Measurements from ENCODE around the gene GUCD1.

Gene GUCD1

DNA sequence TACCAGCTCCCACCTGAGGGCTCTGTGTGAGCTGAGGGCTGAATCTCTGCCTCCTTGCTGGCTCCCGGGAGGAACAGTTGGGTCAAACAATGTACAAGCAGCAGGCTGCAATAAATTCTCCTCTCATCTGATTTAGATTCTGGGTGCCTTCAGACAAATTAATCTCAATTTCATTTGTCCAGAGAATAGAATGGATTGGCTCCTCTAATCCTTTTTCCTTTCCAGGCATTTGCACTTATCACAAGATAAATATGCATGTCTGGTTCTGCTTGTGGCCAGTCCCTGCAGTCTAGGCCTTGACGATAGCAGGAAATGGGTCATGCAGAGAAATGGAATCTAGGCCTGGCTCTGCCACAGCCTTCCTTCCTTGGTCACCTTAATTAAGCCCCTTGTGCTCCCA, 31.1 kb downstream of the GUCD1 start:
- no peak for DNase-seq

DNA sequence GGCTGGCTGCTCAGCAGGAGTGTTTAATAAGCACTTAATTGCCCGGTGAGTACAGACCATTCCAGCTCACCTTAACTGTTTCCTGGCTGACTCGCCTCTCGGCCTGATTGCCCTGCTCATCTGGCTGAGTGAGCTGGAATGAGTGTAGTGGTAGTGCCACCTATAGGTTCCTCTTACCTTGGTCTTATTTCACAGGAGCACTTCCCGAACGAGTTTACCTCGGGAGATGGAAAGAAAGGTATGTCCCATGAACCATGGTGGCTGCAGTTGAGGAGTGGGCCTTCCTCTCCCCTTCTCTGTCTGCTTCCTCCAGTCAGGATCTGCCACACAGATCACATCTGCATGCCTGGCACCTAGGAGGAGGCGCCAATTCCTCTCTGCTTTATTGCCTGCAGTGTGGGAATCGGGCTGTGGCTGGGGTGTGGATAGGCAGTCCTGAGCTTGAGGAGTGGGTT, 33.1 kb downstream of the GUCD1 start:
- no peak for DNase-seq

DNA sequence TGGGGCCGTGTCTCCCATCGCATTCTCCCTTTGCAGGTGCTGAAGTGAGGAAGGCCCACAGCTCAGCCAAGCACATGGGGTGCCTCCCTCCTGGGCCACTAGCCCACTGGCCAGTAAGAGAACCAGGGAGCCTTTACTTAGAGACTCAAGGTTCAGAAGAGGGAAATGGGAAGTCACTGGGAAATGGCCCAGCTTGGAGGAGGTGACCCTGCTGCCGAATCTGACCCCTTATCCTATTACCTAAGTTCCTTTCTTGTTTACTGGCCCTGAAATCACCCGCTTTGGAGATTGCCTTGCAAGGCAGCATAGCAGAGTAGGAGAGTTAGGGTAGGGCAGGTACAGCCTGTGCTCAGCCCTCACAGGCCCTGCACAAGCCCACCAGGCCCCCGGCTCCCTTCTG, 35.4 kb downstream of the GUCD1 start:
- no peak for DNase-seq

DNA sequence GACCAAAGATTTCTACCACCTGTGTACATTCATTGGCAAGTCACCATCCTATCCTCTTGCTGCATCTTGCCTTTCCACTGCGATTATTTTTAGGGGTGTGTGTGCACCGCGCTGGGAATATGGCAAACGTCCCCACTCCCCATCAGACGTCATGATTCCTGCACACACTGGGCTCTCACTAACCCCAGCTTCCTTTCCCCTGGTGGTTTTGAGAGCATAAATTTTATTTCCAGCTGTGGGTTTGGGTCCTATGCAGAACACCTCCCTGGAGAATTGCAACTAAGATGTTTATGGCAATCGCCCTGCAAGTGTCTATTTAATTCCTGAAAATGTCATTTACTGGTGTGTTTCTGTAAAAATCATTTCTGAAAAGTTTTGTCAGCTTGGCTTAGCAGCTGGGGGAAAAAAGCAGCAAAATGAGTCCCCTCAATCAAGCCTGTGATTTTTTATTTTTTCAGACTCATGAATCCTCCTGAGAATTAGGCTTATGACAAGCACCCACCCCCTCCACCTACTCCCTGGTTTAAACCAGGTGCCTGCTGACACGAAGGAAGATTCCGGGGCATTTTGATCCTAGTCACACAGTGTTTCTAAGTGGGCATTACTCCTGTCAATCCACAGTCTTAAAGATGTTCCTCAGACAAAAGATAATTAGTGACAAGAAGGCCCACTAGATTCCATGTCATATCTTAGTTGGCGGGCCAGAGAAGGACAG, 36.0 kb downstream of the GUCD1 start:
- no peak for DNase-seq

DNA sequence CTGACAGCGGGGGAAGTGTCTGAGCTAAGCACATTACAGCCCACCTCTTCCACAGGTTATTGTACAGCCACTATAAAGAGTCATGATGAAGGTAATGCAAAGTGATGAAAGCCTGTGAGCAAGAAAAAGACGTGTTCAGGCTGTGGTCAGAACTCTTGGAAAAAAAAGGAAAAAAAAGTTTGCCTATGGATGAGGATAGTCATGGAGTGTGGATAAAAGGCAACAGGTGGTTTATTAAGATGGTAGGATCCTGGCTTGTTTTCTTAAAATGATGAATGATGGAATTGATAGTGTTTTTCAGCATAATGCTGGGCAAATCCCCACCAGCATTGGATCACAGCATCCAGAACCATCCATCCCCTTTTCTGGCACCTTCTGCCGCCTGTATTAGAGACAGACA, 36.7 kb downstream of the GUCD1 start:
- no peak for DNase-seq

DNA sequence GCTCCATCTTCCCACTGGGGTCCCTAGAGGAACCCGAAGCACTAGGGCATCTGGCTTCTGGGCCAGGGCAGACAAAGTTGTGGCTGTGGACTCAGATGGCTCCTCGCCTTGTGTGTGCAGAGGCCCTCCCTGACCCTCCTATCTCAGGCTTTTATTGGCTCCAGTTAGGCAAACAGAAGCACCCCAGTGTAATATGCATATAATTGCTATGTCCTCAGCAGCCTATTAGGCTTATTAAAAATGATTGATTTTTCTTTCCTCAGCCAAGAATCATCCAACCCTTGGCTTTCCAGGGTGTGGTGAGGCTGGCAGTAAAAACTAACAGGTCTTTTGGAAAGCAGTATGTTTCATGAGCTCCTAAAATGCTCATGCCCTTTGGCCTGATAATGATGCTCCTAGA, 37.5 kb downstream of the GUCD1 start:
- no peak for DNase-seq

DNA sequence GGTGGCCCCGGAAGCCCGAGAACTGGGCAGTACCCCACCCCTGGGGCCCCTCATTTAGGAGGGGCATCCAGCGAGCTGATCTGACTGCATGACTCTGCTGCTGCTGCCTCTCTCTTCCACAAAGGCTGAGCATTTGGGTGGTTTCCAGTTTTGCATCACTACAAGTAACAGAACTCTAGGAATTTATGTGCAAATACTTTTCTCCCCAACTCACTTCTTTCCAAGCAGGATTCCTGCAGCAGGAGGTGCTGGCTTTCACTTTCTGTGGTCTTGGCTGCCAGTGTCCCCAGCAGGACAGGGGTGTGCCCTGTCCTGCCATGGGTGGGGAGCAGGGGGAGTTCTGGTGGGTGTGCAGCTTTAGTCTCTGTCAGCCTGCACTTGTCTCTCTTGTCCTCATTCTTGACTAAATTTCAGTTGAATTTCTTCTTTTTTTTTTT, 38.6 kb downstream of the GUCD1 start:
- DNase-seq, result peak; percentile 67

DNA sequence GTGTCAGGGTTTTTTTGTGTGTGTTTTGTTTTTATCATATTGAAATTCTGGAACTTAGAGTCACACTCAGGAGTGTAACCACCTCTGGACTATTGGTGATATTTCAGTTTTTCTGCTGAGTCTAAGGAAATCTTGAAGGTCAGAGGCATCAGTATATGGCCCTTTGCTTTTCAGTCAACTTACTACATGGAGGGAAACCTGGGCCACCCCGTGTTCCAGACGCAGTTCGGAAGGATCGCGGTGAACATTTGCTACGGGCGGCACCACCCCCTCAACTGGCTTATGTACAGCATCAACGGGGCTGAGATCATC, 40.0 kb downstream of the GUCD1 start:
- no peak for DNase-seq

DNA sequence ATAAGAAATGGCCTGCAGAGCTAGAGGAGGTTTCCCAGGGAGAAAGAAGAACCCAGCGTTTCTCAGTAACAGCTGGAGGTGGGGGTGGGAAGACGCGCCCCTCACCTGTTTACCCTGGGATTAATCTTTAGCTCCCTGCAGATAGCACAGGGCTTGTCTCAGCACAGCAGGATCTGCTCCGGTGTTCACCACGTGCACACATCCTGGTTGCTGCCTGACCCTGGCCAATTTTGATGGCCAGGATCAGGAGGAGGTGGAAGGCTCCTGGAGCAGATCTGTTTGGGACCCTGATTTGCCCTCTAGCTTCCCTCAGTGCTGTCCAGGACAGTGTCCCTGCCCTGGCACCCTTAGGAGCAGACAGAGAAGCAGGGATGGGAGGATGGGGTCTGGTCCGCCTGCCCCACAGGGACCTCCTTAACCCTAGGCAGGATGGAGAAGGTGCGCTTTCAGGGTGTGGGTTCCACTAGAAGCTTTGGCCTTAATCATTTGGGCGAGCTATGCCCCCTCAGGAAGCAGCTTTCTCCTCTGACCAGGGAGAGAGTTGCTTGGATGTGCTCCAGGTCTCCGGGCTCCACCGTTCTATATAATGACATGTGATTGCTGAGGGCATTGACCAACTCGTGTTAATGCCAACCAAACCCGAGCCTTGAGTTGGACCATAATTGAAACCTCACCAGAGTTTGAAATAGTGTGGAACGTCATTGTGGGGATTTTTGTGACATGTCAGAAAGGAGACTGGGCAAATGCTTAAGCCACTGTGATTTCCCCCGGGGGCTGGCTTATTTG, 40.5 kb downstream of the GUCD1 start:
- DNase-seq, result no peak

DNA sequence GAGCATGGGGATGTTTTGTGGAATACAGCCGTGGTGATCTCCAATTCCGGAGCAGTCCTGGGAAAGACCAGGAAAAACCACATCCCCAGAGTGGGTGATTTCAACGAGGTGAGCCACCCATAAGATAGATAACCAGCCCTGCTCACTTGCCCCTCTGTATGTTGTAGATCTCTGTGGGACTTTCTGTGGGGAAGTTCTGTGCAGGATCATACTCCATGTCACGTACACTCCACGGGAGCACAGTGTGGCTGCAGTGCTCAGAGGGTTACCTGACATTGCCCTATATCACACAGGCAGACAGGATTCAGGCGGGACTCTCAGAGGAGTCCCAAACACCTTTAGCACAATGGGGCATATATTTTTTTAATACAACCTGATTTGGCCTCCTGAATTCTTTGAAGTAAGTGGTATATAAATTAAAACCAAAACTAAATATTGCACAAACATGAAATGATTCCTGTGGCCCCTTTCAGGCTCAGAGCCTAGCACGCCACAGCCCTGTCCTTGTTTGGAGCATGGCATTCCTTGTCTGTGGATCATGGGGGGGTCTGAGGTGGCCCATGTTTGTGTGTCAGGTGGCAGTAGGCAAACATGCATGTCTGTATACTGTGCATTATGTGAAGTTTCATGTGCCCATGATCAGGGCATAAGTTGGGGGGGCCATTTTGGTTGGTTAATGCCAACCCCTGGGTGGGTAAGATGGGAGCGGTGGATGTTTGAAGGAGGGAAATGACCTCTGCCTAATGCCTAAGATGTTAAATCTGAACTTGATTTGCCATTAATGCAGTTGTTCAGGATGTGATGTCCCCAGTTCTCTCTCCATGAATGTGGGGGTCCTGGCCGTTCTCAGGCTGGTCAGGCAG, 41.3 kb downstream of the GUCD1 start:
- no peak for DNase-seq

DNA sequence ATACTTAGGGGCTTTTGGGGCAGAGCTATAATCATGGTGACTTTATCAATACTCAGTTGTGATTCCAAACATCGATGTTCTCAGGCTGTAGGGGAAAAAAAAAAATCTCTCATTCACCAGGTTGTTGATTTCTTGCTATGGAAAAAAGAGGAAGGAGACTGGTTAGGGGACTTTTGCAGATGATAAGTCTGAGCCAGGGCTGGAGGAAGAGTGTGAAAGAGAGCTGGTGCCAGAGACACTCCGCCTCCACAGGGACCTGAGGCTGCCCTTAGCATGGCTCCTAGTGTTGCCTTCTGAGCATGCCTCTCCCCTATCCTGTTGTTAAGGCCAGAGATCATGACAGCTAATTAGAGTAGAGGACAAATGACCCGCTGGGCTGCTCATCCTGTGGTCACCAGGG, 42.9 kb downstream of the GUCD1 start:
- no peak for DNase-seq

DNA sequence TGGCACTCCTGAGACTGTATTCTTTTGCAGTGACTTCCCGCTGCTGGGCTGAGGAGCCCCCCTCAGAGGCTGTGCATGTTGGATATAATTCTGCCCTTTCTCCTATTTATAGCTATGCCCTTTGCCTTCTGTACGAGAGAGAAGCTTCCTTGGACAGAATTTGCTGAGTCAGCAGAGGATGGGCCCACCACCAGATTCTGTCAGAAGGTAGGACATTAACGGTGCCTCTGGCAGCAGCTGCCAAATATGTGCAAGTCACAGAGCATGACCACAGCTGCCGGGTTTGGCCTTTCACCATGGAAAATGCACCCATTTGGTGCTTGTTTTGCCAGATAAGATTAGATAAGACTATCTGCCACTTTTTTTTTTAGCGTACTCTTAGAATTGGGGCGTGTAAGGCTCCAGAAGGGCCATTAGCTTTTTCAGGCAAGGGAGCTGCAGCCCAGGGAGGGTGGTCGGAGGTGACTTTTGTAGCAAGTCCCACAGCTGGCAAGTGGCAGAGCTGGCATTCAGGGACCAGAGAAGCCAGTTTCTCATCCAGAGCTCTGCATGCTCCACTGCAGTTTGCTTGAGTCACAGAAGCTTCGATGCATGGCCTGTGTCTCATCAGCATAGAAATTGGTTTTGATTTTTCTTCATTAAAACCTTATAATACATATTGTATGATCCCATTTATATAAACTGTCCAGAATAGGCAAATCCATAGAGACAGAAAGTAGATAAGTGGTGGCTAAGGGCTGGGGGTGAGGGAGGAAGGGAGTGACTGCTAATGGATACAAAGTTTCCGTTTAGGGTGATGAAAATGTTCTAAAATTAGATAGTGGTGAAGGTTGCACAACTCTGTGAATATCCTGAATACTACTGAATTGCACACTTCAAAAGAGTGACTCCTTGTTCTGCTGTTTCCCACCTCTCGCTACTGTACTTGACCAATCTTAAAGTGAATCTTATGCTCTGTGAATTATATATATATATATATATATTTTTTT, 44.0 kb downstream of the GUCD1 start:
- DNase-seq, result no peak

DNA sequence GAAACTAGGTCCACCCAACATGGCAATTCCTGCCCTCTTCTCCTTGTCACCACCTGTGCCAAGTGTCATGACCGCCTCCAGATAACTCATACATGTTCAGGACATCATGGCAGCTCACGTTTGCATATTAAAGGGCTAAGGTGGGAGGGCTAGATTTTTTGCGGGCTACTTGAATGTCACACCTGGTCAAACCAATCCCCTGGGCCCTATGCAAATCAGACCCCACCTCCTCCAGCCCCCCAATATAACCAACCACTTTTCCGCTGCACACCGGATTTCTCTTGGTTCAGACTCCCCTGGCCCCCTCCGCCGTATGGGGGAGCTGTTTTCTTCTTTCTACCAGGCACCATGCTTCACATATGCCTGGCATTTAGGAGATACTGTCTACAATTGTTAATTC, 47.2 kb downstream of the GUCD1 start:
- no peak for DNase-seq

DNA sequence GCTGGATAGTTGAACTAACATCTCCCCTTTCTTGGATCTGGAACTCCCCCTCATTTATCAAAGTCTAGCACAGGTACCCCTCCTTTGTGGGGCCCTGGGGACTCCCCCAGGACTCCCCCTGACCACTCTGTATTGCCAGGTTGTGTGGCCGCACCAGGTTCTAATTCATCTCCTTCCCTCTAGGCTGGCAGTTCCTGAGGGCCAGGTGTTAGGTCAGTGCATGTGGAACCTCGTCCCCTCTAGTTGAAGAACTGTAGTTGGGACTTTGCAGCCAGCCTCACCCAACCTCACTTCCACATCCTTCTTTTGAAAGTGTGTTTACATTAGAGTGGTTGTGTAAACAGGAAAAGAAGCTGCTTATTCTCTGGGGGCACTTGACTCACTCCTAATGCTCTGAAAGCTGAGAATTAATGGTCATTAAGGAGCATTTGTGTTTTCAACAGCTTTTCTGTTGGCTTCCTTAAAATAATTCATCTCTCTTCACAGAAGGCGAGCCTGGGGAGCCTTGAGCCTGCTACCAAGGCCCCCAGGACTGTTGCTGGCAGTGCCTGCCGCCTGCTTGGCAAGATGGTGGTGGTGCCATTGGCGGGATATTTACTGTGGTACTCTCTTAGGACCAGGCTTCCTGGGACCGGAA, 48.0 kb downstream of the GUCD1 start:
- no peak for DNase-seq

DNA sequence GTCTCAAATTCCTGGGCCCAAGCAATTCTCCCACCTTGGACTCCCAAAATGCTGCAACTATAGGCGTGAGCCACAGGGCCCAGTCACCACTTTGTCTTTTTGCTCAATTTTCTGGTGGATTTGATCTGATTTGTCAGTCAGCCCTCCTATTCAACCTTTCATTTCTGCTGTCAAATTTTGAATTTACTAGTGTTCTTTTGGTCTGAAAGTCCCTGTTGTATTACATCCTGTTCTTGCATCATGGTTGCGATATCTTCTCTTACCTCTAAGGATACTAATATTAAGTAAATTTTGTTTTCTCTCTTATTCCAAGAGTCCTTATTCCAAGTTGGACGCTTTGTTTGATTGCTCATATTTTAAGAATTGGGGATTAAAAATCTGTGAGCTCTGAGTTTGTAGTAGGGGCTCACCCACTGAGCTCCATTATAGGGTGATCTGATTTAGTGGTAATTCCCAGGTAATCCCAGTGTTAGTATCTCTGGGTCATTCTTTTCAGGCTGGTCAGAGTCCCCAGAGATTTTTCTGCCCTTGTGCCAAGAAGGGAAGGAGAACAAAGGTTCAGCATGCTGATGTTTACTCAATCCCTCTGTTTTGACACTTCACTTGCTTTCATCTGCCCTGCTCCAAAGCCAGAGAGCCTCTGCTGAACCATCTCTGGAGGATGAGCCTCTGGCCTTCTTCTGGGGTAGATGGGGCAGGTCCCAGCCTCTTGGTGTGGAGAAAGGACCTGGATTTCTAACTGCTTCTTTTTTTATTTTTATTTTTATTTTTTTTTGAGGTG, 49.8 kb downstream of the GUCD1 start:
- no peak for DNase-seq

DNA sequence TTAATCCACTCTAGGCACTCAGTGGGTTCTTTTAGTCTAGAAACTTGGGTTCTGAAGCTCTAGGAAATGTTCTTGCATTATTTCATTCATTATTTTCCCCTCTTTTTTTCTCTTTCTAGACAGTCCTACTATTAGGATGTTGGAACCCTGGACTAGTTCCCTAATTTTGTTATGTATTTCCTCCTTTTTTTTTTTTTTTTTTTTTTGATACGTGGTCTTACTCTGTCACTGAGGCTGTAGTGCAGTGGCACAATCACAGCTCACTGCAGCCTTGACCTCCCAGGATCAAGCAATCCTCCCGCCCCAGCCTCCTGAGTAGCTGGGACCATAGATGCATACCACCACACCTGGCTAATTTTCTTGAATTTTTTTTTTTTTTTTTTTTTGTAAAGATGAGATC, 50.4 kb downstream of the GUCD1 start:
- no peak for DNase-seq

DNA sequence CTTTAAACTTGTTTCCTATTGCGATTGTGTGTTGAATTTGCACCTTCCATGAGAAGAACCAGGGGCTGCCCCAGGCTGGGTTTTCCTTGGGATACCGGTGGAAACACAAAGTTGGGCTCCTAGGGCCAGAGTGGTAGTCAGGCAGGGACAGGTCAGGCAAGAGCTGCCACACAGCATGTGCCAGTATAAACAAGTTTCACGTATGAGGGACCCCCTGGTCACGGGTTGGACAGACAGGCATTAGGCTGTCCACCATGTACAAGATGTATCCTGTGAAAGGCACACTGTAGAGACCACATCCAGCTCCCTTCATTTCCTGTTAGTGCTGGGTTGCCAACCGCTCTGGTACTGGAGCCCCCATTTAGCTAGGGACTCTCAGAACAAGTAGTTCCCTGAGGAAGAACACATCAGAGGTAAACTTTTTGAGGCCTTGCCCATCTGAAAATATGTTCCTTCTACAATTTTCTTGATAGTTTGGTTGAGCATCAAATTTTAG, 51.0 kb downstream of the GUCD1 start:
- DNase-seq, result no peak

DNA sequence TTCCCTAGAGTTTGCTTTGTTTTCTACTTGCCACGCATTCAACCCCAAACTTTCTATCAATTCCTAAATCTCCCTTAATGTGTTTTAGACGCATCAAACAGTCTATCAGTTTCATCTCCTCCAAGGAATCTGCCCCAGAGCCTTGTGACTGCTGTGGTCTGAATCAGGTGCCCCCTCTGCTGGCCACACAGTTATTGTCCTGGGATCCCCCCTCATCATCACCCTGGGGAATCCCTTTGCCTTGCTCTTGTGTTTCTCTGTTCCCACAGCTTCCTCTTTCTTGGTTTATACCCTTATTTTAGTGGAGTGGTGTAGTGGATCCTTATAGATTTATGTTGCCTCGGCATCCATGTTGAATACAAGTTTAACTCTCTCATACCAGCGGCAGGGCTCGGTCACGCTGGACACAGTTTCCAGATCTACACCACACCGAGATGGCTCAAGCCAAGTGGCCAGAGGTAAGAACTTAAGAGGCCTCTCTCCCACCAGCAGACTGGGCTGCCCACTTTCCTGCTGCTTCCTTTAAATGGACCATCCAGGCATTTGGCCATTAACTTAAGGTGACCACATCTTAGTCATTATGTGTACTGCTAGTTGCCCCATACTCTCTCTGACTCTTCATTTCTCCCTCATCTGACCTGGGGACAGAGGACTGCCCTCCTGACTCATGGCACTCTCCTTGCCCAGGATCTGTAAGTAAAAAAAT, 51.6 kb downstream of the GUCD1 start:
- no peak for DNase-seq

DNA sequence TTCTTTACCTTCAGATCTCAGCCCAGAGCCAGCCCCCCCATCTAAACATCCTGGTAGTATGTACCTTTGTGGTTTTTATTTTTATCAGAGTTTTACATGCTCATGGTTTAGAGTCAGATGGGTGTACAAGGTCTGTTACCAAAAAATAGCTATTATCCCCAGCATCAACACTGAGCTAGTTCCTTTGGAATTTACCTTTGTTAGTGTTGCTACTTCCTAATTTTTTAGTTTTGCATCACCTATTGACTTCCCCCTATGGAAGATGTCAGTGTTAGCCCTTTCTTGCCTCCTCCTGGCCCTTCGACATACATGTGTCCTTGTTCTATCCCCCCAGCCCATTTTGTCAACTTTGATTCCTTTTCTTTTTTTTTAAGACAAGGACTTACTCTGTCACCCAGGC, 52.4 kb downstream of the GUCD1 start:
- DNase-seq, result no peak

DNA sequence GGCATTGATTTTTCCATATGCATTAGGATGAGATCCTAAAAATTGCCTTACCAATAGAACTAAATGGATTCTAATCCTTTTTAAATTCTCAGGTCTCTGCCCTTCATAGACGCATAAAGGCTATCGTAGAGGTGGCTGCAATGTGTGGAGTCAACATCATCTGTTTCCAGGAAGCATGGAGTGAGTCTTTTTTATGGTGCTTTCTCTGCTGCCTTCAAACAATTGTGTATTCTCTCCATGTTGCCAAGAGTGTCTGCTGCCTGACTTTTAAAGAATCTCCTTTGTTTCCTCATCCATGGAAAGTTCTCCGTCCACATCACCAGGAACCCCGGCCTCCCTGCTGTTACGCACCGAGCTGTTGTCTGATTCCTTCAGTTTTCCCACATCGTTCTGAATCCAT, 52.9 kb downstream of the GUCD1 start:
- no peak for DNase-seq
